ENCODE measurements around the gene EPB41L5.

- TF ChIP-seq CTCF (IDR thresholded peaks at IDR 0.05) (no peak), POLR2A (IDR thresholded peaks at IDR 0.05) (no peak), POLR2AphosphoS5 (IDR thresholded peaks at IDR 0.05) (no peak), EP300 (IDR thresholded peaks at IDR 0.05) (no peak)
These were observed 209.5 kb downstream of the EPB41L5 start for GRCh38 chr2:120222186-120223033.

Measured in sigmoid colon (tissue), 4 donors.